Panc1 (cell line): ENCODE data around the gene CFAP97. TPM values are rescaled to one million over a fixed set of nuclear protein-coding genes. Genes with fewer than 3 reads are reported as not detected.

Experiments used
- ATAC-seq: fragments of 200-7000 bp; cut with Tn5 transposase; 2 replicates; pipeline ENCODE4 v1.9.1; 2020; ENCODE audit warnings: mild to moderate bottlenecking, moderate library complexity
- BruUV-seq: library from RNA; stranded (reverse); fragments of 400-500 nt; replicated peaks from 2 replicates; lab custom pipeline; 2021; lab: Mats Ljungman, UMichigan
- CTCF ChIA-PET: fragments of 300-600 bp; sonication (Branson Sonifier 250); formaldehyde crosslinking; loops from one replicate; lab custom pipeline; 2022; ENCODE audit warnings: antibody characterized with exemption; lab: Charles Lee
- POLR2A ChIA-PET: fragments of 300-600 bp; sonication (Branson Sonifier 250); formaldehyde crosslinking; loops from one replicate; lab custom pipeline; 2022; ENCODE audit warnings: antibody characterized with exemption; lab: Charles Lee
- DNase-seq: peaks from one replicate; pipeline ENCODE4 v3.0.0-alpha.2; 2010; ENCODE audit warnings: low read depth, low spot score
- H3K27ac ChIP-seq: 2 replicates; pipeline ENCODE4 v1.5.1; 2011; ENCODE audit warnings: mild to moderate bottlenecking, low read length, inconsistent platforms
- H3K27me3 ChIP-seq: fragments of 200-500 bp; sonication (Bioruptor generic); 2 replicates; pipeline ENCODE4 v1.6.0; 2014; ENCODE audit warnings: low read length, inconsistent platforms; ENCODE audit not compliant: control insufficient read depth, insufficient read depth
- H3K36me3 ChIP-seq: fragments of 200-500 bp; sonication (Bioruptor generic); 2 replicates; pipeline ENCODE4 v1.5.1; 2014; ENCODE audit warnings: inconsistent platforms, mild to moderate bottlenecking, low read length, moderate library complexity; ENCODE audit not compliant: control insufficient read depth, insufficient read depth
- H3K4me1 ChIP-seq: 2 replicates; pipeline ENCODE4 v1.5.1; 2011; ENCODE audit warnings: inconsistent platforms, mild to moderate bottlenecking, low read length, moderate library complexity; ENCODE audit not compliant: control insufficient read depth, insufficient read depth
- H3K4me3 ChIP-seq, 2 experiments: 2 replicates each; pipeline ENCODE4 v1.5.1; 2011 to 2012; ENCODE audit warnings: low read depth in 2 of 2, low read length in 2 of 2, mild to moderate bottlenecking in 2 of 2, inconsistent platforms in 1 of 2, moderate library complexity in 1 of 2
- H3K9me3 ChIP-seq: fragments of 200-500 bp; sonication (Bioruptor generic); 2 replicates; pipeline ENCODE4 v1.5.1; 2014; ENCODE audit warnings: low read depth, mild to moderate bottlenecking, inconsistent platforms, low read length, moderate library complexity; ENCODE audit not compliant: control insufficient read depth, insufficient read depth
- POLR2AphosphoS5 ChIP-seq: IDR thresholded peaks from 2 replicates; pipeline ENCODE4 v1.6.1; 2012; ENCODE audit warnings: mild to moderate bottlenecking, low read depth, low read length, moderate library complexity
- SIN3A ChIP-seq: IDR thresholded peaks from 2 replicates; pipeline ENCODE4 v1.6.1; 2012; ENCODE audit warnings: low read depth, mild to moderate bottlenecking, low read length, moderate library complexity, borderline replicate concordance; ENCODE audit not compliant: insufficient read depth
- TCF7L2 ChIP-seq: IDR thresholded peaks from 2 replicates; pipeline ENCODE4 v1.6.1; 2011; ENCODE audit warnings: mild to moderate bottlenecking, low read depth, low read length, inconsistent platforms
- in situ Hi-C: cut with HindIII; loops from 2 replicates; pipeline ENCODE4 v1.10.0; 2016; ENCODE audit warnings: low sequenced_read_pairs, low pct_unique_long_range_greater_than_20kb
- intact Hi-C: fragments of 100-400 bp; cut with micrococcal nuclease; formaldehyde crosslinking; loops from one replicate; pipeline ENCODE4 v1.10.0; 2022; ENCODE audit not compliant: unreplicated experiment
- total RNA-seq: library from RNA; stranded (reverse); gene quantifications from one replicate; pipeline ENCODE4 v1.2.1, GENCODE V29; 2021; ENCODE audit not compliant: unreplicated experiment
- TF ChIP-seq, protein P1 (sequence below), 2 experiments: IDR thresholded peaks; 2 replicates each; pipeline ENCODE4 v1.6.1; 2011 to 2012; ENCODE audit warnings: low read depth in 2 of 2, control low read depth in 1 of 2, low read length in 1 of 2, mild to moderate bottlenecking in 1 of 2, moderate library complexity in 1 of 2; ENCODE audit not compliant: insufficient read depth in 1 of 2
- TF ChIP-seq, protein P2 (sequence below): fragments of 450-650 bp; IDR thresholded peaks from 2 replicates; pipeline ENCODE4 v1.5.1; 2017; ENCODE audit warnings: mild to moderate bottlenecking

The CFAP97 gene
- total RNA-seq, 1 experiment from 2014 or later, result 39.0 TPM

DNA sequence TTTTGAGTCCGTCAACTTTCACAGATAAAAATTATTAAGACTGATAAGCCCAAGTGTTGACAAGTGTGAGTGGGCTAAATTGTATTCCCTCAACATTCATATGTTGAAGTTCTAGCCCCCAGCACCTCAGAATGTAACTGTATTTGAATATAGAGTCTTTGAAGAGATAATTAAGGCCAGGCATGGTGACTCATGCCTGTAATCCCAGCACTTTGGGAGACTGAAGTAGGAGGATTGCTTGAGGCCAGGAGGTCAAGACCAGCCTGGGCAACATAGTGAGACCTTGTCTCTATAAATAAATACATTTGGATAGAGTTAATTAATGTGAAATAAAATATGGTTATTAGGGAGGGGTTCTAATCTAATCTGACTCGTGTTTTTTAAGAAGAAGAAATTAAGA, 90.5 kb downstream of the CFAP97 start:
- ATAC-seq, result no peak

GRCh38 chr4:185112104-185112503, 91.7 kb downstream of the CFAP97 start:
- ATAC-seq, result peak; percentile 98
- in situ Hi-C loops, result no loop called here
- intact Hi-C loops, result no loop called here

More for the DNA sequence above, 90.5 kb downstream of the CFAP97 start:
- CTCF ChIA-PET, result no interaction called here
- intact Hi-C loops (no loop called here), in situ Hi-C loops (no loop called here)
- Histone ChIP-seq H3K4me3 (no peak overlapping the region), H3K36me3 (no peaks in the 10 kb centered on the region), H3K9me3 (no peaks in the 10 kb centered on the region), H3K4me1 (peaks cover 3% of the 10 kb centered on the region), H3K27me3 (no peaks in the 10 kb centered on the region), H3K27ac (no peak overlapping the region)
- POLR2A ChIA-PET, result no interaction called here
- DNase-seq, result no peak
- BruUV-seq, result no TSS peak
- no peak for TF ChIP-seq SIN3A
- TF ChIP-seq, protein P1, sequence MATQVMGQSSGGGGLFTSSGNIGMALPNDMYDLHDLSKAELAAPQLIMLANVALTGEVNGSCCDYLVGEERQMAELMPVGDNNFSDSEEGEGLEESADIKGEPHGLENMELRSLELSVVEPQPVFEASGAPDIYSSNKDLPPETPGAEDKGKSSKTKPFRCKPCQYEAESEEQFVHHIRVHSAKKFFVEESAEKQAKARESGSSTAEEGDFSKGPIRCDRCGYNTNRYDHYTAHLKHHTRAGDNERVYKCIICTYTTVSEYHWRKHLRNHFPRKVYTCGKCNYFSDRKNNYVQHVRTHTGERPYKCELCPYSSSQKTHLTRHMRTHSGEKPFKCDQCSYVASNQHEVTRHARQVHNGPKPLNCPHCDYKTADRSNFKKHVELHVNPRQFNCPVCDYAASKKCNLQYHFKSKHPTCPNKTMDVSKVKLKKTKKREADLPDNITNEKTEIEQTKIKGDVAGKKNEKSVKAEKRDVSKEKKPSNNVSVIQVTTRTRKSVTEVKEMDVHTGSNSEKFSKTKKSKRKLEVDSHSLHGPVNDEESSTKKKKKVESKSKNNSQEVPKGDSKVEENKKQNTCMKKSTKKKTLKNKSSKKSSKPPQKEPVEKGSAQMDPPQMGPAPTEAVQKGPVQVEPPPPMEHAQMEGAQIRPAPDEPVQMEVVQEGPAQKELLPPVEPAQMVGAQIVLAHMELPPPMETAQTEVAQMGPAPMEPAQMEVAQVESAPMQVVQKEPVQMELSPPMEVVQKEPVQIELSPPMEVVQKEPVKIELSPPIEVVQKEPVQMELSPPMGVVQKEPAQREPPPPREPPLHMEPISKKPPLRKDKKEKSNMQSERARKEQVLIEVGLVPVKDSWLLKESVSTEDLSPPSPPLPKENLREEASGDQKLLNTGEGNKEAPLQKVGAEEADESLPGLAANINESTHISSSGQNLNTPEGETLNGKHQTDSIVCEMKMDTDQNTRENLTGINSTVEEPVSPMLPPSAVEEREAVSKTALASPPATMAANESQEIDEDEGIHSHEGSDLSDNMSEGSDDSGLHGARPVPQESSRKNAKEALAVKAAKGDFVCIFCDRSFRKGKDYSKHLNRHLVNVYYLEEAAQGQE (IDR thresholded peaks at IDR 0.05; ENCODE audit: insufficient read depth in 1 of 2, low read depth in 2 of 2, low read length in 1 of 2), result no peak
- TF ChIP-seq POLR2AphosphoS5, result no peak
- TF ChIP-seq, protein P2, sequence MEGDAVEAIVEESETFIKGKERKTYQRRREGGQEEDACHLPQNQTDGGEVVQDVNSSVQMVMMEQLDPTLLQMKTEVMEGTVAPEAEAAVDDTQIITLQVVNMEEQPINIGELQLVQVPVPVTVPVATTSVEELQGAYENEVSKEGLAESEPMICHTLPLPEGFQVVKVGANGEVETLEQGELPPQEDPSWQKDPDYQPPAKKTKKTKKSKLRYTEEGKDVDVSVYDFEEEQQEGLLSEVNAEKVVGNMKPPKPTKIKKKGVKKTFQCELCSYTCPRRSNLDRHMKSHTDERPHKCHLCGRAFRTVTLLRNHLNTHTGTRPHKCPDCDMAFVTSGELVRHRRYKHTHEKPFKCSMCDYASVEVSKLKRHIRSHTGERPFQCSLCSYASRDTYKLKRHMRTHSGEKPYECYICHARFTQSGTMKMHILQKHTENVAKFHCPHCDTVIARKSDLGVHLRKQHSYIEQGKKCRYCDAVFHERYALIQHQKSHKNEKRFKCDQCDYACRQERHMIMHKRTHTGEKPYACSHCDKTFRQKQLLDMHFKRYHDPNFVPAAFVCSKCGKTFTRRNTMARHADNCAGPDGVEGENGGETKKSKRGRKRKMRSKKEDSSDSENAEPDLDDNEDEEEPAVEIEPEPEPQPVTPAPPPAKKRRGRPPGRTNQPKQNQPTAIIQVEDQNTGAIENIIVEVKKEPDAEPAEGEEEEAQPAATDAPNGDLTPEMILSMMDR, result no peak
- TF ChIP-seq TCF7L2, result no peak

More at GRCh38 chr4:185112104-185112503, 91.7 kb downstream of the CFAP97 start:
- Histone ChIP-seq H3K27me3 (no peaks in the 10 kb centered on the region), H3K9me3 (no peaks in the 10 kb centered on the region), H3K4me3 (no peak overlapping the region), H3K36me3 (no peaks in the 10 kb centered on the region), H3K27ac (no peak overlapping the region), H3K4me1 (peaks cover 3% of the 10 kb centered on the region)
- no TSS peak for BruUV-seq
- TF ChIP-seq, protein P1 (IDR thresholded peaks at IDR 0.05; ENCODE audit: insufficient read depth in 1 of 2, low read depth in 2 of 2, low read length in 1 of 2), result peak; percentile 71 to 76
- TF ChIP-seq, protein P2, result no peak
- DNase-seq, result peak; percentile 87
- ChIA-PET POLR2A (no interaction called here), CTCF (no interaction called here)
